Measurements from ENCODE around the gene KRT80. TPM values are rescaled to one million over a fixed set of nuclear protein-coding genes. Genes with fewer than 3 reads are reported as not detected.

KRT80 gene
- polyA plus RNA-seq, 4 donors, result 0.13 to 3.2 (median 0.58) TPM

DNA sequence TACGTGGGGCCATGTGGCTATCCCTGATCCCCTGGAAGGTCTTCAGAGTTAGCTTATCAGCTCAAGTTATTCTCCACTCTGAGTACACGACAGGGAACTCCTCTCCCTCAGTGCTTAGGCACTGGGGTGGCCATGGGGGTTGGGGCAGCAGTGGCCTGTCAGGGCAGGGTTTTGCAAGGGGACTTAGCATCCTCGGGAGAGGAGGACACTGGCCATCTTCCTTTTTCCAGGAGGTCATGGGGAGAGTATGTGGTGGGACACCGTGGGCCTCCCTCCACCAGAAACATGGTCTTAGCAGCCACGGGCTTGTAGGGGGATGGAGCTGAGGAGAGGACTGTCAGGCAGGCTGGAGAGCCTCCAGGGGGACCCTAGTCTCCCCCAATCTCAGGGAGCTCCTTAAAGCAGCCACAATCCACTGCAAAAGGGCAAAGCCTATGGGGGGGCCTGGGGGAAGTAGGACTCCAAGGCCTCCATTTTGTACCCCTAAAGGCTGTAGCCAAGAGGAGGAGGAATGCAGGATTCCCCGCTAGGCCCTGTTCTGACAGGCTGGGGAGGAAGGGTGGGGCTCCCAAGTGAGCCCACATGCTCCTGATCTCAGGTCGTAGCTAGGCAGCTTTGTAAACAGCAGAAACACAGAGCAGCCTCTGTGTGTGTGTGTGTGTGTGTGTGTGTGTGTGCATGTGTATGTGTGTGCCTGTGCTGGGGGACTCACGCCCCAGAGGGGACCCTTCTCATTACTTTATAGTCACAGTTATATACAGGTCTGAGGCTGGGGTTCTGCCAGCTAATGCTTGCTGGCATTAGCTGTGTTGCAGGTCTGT, 36.6 kb downstream of the KRT80 start:
- Histone ChIP-seq H3K4me3 (ENCODE audit: low read depth in 1 of 3, low read length in 3 of 3) (no peak overlapping the region), H3K36me3 (ENCODE audit: control insufficient read depth in 3 of 3, insufficient read depth in 2 of 3, low read depth in 1 of 3, low read length in 3 of 3) (no peaks in the 10 kb centered on the region), H3K9me3 (ENCODE audit: control insufficient read depth in 2 of 2, insufficient read depth in 1 of 2, low read depth in 1 of 2, low read length in 1 of 2) (no peaks in the 10 kb centered on the region), H3K27me3 (ENCODE audit: control insufficient read depth in 3 of 3, insufficient read depth in 3 of 3, low read length in 3 of 3) (no peaks in the 10 kb centered on the region), H3K27ac (ENCODE audit: low read depth in 1 of 3, low read length in 2 of 3) (no peak overlapping the region), H3K4me1 (ENCODE audit: control insufficient read depth in 3 of 3, insufficient read depth in 2 of 3, low read depth in 1 of 3, low read length in 2 of 3) (peaks cover 0 to 8% (median 0%) of the 10 kb centered on the region in 3 donors)
- WGBS, 3 donors, result 18 to 43% (median 37%) methylated on average over 8 of the region's 8 CpGs
- peak; percentile 56 to 74 for DNase-seq
- no peak for FAIRE-seq

DNA sequence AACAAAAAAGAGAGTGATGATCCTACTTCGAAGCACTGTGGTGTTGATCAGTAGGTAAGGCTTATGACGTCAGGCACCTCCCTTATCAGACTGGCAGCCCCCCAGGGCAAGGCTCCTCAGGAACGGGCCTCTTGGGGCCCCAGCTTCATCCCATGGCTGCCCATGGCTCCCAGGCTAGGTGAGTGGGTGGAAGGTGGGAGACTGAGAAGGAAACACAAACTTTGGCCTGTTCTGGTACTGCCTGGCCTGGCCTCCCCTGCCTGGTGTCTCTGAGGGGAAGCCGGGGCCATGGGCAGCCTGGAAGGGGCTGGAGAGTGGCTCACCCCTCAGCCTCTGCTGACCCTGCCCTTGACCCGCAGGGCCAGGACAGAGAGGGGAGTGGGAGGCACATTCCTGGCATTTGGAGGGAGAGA, 38.9 kb downstream of the KRT80 start:
- Histone ChIP-seq H3K4me3 (ENCODE audit: low read depth in 1 of 3, low read length in 3 of 3) (no peak overlapping the region), H3K36me3 (ENCODE audit: control insufficient read depth in 3 of 3, insufficient read depth in 2 of 3, low read depth in 1 of 3, low read length in 3 of 3) (no peaks in the 10 kb centered on the region), H3K27me3 (ENCODE audit: control insufficient read depth in 3 of 3, insufficient read depth in 3 of 3, low read length in 3 of 3) (no peaks in the 10 kb centered on the region), H3K9me3 (ENCODE audit: control insufficient read depth in 2 of 2, insufficient read depth in 1 of 2, low read depth in 1 of 2, low read length in 1 of 2) (no peaks in the 10 kb centered on the region), H3K4me1 (ENCODE audit: control insufficient read depth in 3 of 3, insufficient read depth in 2 of 3, low read depth in 1 of 3, low read length in 2 of 3) (peaks cover 0 to 21% (median 7%) of the 10 kb centered on the region in 3 donors), H3K27ac (ENCODE audit: low read depth in 1 of 3, low read length in 2 of 3) (no peak overlapping the region)
- no peak for DNase-seq
- WGBS, 3 donors, result 67 to 83% (median 75%) methylated on average over 5 of the region's 5 CpGs
- FAIRE-seq, result no peak

DNA sequence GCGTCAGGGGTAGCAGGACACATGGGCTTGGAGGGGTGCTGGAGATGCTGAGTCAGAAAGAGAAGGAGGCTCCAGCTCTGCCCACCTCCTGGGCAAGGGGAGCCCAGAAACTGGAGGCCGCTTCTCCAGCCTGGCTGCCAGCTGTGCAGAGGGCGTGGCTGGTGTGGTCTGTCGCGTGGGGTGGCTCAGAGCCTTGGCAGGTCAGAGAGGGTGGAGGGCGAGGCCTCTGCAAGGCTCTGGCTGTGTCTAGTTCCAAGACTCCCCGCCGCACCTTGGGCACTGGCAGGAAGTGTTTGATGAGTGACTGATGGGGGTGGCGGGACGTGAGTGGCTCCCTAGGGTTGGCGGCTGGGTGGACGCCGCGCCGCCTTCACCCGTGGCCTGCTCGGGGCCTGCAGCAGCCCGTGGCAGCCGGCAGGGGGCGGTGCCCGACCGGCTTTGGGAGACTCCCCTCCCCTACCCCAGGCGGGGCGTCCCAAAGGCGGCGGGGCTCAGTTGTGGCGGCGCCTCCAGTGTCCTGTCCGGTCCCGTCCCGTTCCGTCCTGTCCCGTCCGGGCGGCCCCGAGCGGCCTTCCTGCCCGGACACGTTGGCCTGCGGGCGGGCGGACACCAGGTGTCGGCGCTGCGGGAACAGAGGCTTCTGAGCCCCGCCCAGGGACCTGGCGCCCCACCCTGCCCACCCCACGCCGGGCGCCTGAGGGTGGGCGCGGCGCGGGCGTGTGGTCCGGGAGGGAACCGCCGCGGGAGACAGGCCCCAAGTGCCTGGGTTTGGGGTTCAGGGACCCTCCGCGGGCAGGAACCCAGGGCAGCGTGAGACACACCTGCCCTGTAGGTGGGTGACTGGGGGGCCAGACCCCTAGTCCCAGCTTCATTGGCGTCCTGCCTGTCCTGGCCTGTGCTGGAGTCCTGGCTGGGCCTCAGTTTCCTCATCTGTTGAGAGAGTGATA, 39.7 kb downstream of the KRT80 start:
- H3K27me3 ChIP-seq (ENCODE audit: control insufficient read depth in 3 of 3, insufficient read depth in 3 of 3, low read length in 3 of 3), result no peaks in the 10 kb centered on the region
- peak; percentile 70 to 81 for DNase-seq
- no peaks in the 10 kb centered on the region for H3K9me3 ChIP-seq (ENCODE audit: control insufficient read depth in 2 of 2, insufficient read depth in 1 of 2, low read depth in 1 of 2, low read length in 1 of 2)
- no peak overlapping the region for H3K27ac ChIP-seq (ENCODE audit: low read depth in 1 of 3, low read length in 2 of 3)
- no peaks in the 10 kb centered on the region for H3K36me3 ChIP-seq (ENCODE audit: control insufficient read depth in 3 of 3, insufficient read depth in 2 of 3, low read depth in 1 of 3, low read length in 3 of 3)
- FAIRE-seq, result no peak
- 7 to 12% (median 8%) methylated on average over 44 to 63 of the region's 63 CpGs for WGBS, 3 donors
- peak overlapping the region in 1 of 3 donors; percentile 28 for H3K4me3 ChIP-seq (ENCODE audit: low read depth in 1 of 3, low read length in 3 of 3)
- peaks cover 0 to 29% (median 7%) of the 10 kb centered on the region in 3 donors for H3K4me1 ChIP-seq (ENCODE audit: control insufficient read depth in 3 of 3, insufficient read depth in 2 of 3, low read depth in 1 of 3, low read length in 2 of 3)

DNA sequence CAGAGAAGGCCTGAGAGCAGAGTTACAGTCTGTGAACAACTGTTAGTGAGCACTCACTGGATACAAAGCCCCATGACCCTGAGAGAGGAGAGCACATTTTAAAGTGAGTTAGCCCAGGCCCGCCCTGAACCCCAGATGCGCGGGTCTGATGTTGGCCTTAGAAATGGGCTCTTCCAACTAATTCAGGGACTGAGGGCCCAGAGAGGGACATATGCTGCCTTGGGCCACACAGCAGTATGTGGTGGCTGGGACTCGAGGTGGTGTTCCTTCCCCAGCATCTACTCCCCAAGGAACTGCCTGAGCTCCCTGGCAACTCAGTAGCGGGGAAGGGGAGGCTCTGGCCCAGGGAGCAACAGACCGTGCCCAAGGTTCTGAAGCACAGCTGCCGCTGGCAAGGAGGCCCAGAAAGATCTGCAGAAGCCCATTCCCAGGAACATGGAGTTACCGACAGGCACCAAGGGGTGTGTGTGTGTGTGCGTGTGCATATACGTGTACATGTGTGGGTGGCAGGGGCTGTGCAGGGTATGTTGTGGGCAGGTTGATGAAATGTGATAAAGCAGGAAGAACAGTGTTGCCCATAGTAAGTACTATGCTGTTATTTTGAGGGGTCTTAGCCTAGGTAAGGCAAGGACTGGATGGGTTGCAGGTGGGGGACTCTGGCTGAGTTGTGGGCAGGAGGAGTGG, 40.5 kb downstream of the KRT80 start:
- Histone ChIP-seq H3K27me3 (ENCODE audit: control insufficient read depth in 3 of 3, insufficient read depth in 3 of 3, low read length in 3 of 3) (no peaks in the 10 kb centered on the region), H3K27ac (ENCODE audit: low read depth in 1 of 3, low read length in 2 of 3) (no peak overlapping the region), H3K36me3 (ENCODE audit: control insufficient read depth in 3 of 3, insufficient read depth in 2 of 3, low read depth in 1 of 3, low read length in 3 of 3) (peaks cover 0 to 3% (median 0%) of the 10 kb centered on the region in 3 donors), H3K4me1 (ENCODE audit: control insufficient read depth in 3 of 3, insufficient read depth in 2 of 3, low read depth in 1 of 3, low read length in 2 of 3) (peaks cover 0 to 37% (median 12%) of the 10 kb centered on the region in 3 donors), H3K9me3 (ENCODE audit: control insufficient read depth in 2 of 2, insufficient read depth in 1 of 2, low read depth in 1 of 2, low read length in 1 of 2) (no peaks in the 10 kb centered on the region), H3K4me3 (ENCODE audit: low read depth in 1 of 3, low read length in 3 of 3) (no peak overlapping the region)
- FAIRE-seq (no peak), DNase-seq (no peak)
- 91 to 94% (median 92%) methylated on average over 10 of the region's 10 CpGs for WGBS, 3 donors

DNA sequence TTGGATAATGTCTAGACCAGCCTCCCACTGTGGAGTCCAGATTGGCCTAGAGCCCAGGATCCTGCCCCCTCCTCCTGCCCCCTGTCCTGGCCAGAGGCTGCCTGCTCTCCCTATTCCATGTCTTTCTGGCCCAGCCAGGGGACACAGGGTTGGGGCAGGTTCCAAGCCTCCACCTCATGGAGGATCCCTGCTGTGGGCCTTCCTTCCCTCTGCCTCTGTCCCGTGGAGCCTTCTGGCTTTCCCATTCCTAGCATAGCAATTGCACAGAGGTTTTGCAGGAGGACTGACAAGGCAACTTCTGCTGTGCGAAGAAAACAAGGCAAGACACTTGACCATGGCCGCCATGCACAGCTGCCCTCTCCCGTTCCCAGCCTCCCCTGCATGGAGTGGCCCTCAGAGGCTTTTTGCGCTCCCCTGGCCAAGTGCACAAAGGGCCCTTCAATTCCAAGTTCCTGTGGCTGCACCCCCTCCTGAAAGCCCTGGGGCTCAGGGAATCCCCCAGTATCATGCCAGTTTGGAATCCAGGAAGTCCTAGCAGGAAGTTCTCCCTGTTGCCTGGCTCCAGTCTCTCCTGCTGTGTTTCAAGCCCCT, 42.1 kb downstream of the KRT80 start:
- Histone ChIP-seq H3K9me3 (ENCODE audit: control insufficient read depth in 2 of 2, insufficient read depth in 1 of 2, low read depth in 1 of 2, low read length in 1 of 2) (no peaks in the 10 kb centered on the region), H3K4me1 (ENCODE audit: control insufficient read depth in 3 of 3, insufficient read depth in 2 of 3, low read depth in 1 of 3, low read length in 2 of 3) (peaks cover 0 to 37% (median 12%) of the 10 kb centered on the region in 3 donors), H3K36me3 (ENCODE audit: control insufficient read depth in 3 of 3, insufficient read depth in 2 of 3, low read depth in 1 of 3, low read length in 3 of 3) (peaks cover 0 to 3% (median 0%) of the 10 kb centered on the region in 3 donors), H3K4me3 (ENCODE audit: low read depth in 1 of 3, low read length in 3 of 3) (no peak overlapping the region), H3K27ac (ENCODE audit: low read depth in 1 of 3, low read length in 2 of 3) (peak overlapping the region in 2 of 3 donors; percentile 17 to 78), H3K27me3 (ENCODE audit: control insufficient read depth in 3 of 3, insufficient read depth in 3 of 3, low read length in 3 of 3) (no peaks in the 10 kb centered on the region)
- WGBS, 3 donors, result 77 to 86% (median 81%) methylated on average over 5 of the region's 5 CpGs
- FAIRE-seq (no peak), DNase-seq (no peak)

DNA sequence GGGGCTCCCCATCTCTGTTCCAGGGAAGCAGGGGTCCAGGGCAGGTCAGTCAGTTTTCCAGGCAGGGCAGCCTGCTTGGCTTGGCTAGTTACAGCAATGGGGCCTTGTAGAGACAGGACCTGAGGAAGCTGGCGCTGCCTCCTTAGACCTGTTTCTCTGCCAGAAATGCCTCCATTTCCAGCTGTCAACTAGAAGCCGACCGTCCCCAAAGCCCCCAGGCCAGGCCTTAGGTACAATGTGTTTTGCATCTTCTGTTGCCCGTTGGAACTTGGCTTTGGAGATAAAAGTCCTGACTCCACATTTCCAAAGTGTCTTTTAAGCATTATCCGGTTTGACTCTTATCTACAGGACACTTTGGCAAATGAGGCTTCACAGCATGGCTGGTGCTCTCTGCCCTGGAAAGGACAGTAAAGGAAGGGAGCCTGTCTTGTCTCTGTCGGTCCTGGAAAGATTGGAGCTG, 42.6 kb downstream of the KRT80 start:
- Histone ChIP-seq H3K27me3 (ENCODE audit: control insufficient read depth in 3 of 3, insufficient read depth in 3 of 3, low read length in 3 of 3) (no peaks in the 10 kb centered on the region), H3K4me1 (ENCODE audit: control insufficient read depth in 3 of 3, insufficient read depth in 2 of 3, low read depth in 1 of 3, low read length in 2 of 3) (peaks cover 0 to 37% (median 12%) of the 10 kb centered on the region in 3 donors), H3K27ac (ENCODE audit: low read depth in 1 of 3, low read length in 2 of 3) (peak overlapping the region in 2 of 3 donors; percentile 17 to 78), H3K36me3 (ENCODE audit: control insufficient read depth in 3 of 3, insufficient read depth in 2 of 3, low read depth in 1 of 3, low read length in 3 of 3) (peaks cover 0 to 3% (median 0%) of the 10 kb centered on the region in 3 donors), H3K9me3 (ENCODE audit: control insufficient read depth in 2 of 2, insufficient read depth in 1 of 2, low read depth in 1 of 2, low read length in 1 of 2) (no peaks in the 10 kb centered on the region), H3K4me3 (ENCODE audit: low read depth in 1 of 3, low read length in 3 of 3) (no peak overlapping the region)
- FAIRE-seq (no peak), DNase-seq (peak in 1 of 2 donors; percentile 56)
- WGBS, 3 donors, result 31 to 55% (median 44%) methylated on average over 6 of the region's 6 CpGs

DNA sequence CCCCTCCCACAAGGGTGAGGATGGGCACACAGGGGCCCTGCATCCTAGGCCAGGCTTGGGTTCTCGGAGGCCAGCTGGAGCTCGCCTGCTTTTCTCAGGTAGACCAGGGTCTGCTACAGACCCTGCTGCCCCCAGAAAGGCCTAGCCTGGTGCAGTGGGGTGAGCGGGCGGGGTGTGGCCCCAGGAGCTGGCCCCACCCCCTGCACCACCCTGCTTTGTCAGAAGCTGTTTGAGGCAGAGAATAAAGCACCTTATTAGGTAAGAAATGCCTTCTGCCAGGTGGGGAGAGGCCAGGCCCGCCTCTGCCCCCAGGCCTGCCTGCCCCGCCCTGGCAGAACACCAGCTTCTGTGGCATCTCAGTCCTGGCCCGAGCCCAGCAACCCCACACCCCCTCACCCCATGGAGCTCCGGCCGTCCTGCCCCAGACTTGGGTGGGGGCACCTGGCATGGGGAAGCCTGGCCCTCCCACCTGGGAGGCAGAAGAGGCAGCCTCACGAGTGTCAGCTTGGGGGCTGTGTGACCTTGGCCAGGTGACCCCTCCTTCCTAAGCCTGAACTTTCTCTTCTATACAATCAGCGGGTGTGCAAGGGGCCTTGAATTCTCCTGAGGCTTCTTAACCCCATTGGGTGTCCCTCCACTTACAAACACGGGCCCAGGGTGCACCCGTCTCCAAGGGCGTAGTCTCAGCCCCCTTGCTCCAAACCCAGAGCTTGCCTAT, 43.2 kb downstream of the KRT80 start:
- H3K4me1 ChIP-seq (ENCODE audit: control insufficient read depth in 3 of 3, insufficient read depth in 2 of 3, low read depth in 1 of 3, low read length in 2 of 3), result peaks cover 0 to 38% (median 12%) of the 10 kb centered on the region in 3 donors
- DNase-seq, result peak; percentile 80 to 93
- 31 to 75% (median 44%) methylated on average over 14 of the region's 14 CpGs for WGBS, 3 donors
- no peak overlapping the region for H3K4me3 ChIP-seq (ENCODE audit: low read depth in 1 of 3, low read length in 3 of 3)
- no peak for FAIRE-seq
- no peaks in the 10 kb centered on the region for H3K27me3 ChIP-seq (ENCODE audit: control insufficient read depth in 3 of 3, insufficient read depth in 3 of 3, low read length in 3 of 3)
- peak overlapping the region; percentile 76 to 94 (median 89) for H3K27ac ChIP-seq (ENCODE audit: low read depth in 1 of 3, low read length in 2 of 3)
- H3K9me3 ChIP-seq (ENCODE audit: control insufficient read depth in 2 of 2, insufficient read depth in 1 of 2, low read depth in 1 of 2, low read length in 1 of 2), result no peaks in the 10 kb centered on the region
- peaks cover 0 to 3% (median 0%) of the 10 kb centered on the region in 3 donors for H3K36me3 ChIP-seq (ENCODE audit: control insufficient read depth in 3 of 3, insufficient read depth in 2 of 3, low read depth in 1 of 3, low read length in 3 of 3)

Data from small intestine (tissue), 7 donors.